ENCODE results near the gene ADARB2.

- TF ChIP-seq, protein P1, sequence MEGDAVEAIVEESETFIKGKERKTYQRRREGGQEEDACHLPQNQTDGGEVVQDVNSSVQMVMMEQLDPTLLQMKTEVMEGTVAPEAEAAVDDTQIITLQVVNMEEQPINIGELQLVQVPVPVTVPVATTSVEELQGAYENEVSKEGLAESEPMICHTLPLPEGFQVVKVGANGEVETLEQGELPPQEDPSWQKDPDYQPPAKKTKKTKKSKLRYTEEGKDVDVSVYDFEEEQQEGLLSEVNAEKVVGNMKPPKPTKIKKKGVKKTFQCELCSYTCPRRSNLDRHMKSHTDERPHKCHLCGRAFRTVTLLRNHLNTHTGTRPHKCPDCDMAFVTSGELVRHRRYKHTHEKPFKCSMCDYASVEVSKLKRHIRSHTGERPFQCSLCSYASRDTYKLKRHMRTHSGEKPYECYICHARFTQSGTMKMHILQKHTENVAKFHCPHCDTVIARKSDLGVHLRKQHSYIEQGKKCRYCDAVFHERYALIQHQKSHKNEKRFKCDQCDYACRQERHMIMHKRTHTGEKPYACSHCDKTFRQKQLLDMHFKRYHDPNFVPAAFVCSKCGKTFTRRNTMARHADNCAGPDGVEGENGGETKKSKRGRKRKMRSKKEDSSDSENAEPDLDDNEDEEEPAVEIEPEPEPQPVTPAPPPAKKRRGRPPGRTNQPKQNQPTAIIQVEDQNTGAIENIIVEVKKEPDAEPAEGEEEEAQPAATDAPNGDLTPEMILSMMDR (IDR thresholded peaks at IDR 0.05; ENCODE audit: low read depth, low read length, poor library complexity, severe bottlenecking): no peak
- no peak for TF ChIP-seq EZH2phosphoT487 (IDR thresholded peaks at IDR 0.05; ENCODE audit: borderline replicate concordance, low read length)
These were observed 466.8 kb downstream of the ADARB2 start for GRCh38 chr10:1270490-1270889.

Measured in DOHH2 (cell line).